ENCODE data around the gene MYMK. TPM values are rescaled to one million over a fixed set of nuclear protein-coding genes. Genes with fewer than 3 reads are reported as not detected.

MYMK gene
- total and polyA plus RNA-seq, 2 of the 13 experiments (the other 11 are each of a cell fraction or from before 2014, with no cell fraction given), result not detected

GRCh38 chr9:133547116-133547515 lies 22.4 kb upstream of the MYMK start:
- Histone ChIP-seq H3K4me1 (ENCODE audit: insufficient read depth, low read length) (0 out of 2 replicates have a peak, but pooled peaks cover under 1% of the 10 kb centered on the region), H3K4me3 (replicated peaks in 1 of 3; ENCODE audit: insufficient read depth in 1 of 3, low read depth in 2 of 3, low read length in 3 of 3) (no peak overlapping the region), H3K9me3 (ENCODE audit: low read length) (no peaks in the 10 kb centered on the region), H3K79me2 (ENCODE audit: insufficient read depth, low read length) (no peaks in the 10 kb centered on the region), H2AFZ (ENCODE audit: low read length) (no peak overlapping the region), H3K4me2 (ENCODE audit: low read depth, low read length) (no peak overlapping the region), H3K36me3 (replicated peaks in 1 of 2; ENCODE audit: control insufficient read depth in 1 of 2, insufficient read depth in 2 of 2, low read length in 2 of 2) (peaks cover 0 to 1% of the 10 kb centered on the region in 2 experiments; a peak in 2 of 5 replicates), H3K9ac (ENCODE audit: insufficient read depth, low read depth, low read length) (no peak overlapping the region), H3K27me3 (ENCODE audit: control insufficient read depth in 1 of 2, insufficient read depth in 2 of 2, low read length in 2 of 2) (no peaks in the 10 kb centered on the region), H3K27ac (ENCODE audit: extremely low read length, insufficient read depth, low read length) (no peak overlapping the region), H4K20me1 (ENCODE audit: insufficient read depth, low read length) (no peaks in the 10 kb centered on the region)
- ChIA-PET POLR2A (no interaction called here), CTCF (ENCODE audit: low intra/inter-chr PET ratio, low total read pairs) (no interaction called here)
- ATAC-seq (no peak), FAIRE-seq (no peak), DNase-seq (ENCODE audit: low spot score) (no peak)
- in situ Hi-C loops (cut with HindIII; ENCODE audit: extremely low pct_ligation_motif_present, low pct_unique_long_range_greater_than_20kb) (loop anchor here (25.0 kb wide), 1 partner anchor 190 kb away; the partner anchor contains the start of gene SARDH), intact Hi-C loops (cut with micrococcal nuclease; ENCODE audit: unreplicated experiment) (no loop called here)
- TF ChIP-seq NFKBIZ (CRISPR knock-in tag; IDR thresholded peaks at IDR 0.05), result no peak
- TF ChIP-seq ZNF18 (CRISPR knock-in tag; IDR thresholded peaks at IDR 0.05; ENCODE audit: insufficient replicate concordance), result no peak
- no peak for TF ChIP-seq TBX3 (IDR thresholded peaks at IDR 0.05; ENCODE audit: borderline replicate concordance)
- no TSS peak for BruUV-seq (replicated peaks)
- WGBS (ENCODE audit: low lambda C conversion rate), result 71% methylated on average over 15 of the region's 15 CpGs

GRCh38 chr9:133546287-133546680 lies 21.5 kb upstream of the MYMK start:
- no peaks in the 10 kb centered on the region for H4K20me1 ChIP-seq (ENCODE audit: insufficient read depth, low read length)
- no peak overlapping the region for H2AFZ ChIP-seq (ENCODE audit: low read length)
- FAIRE-seq, result no peak
- H3K4me2 ChIP-seq (ENCODE audit: low read depth, low read length), result no peak overlapping the region
- intact Hi-C loops (cut with micrococcal nuclease; ENCODE audit: unreplicated experiment), result no loop called here
- no peak overlapping the region for H3K27ac ChIP-seq (ENCODE audit: extremely low read length, insufficient read depth, low read length)
- H3K9me3 ChIP-seq (ENCODE audit: low read length), result no peaks in the 10 kb centered on the region
- DNase-seq (ENCODE audit: low spot score), result no peak
- in situ Hi-C loops (cut with HindIII; ENCODE audit: extremely low pct_ligation_motif_present, low pct_unique_long_range_greater_than_20kb), result loop anchor here (25.0 kb wide), 1 partner anchor 191 kb away; the partner anchor contains the start of gene SARDH
- no peak overlapping the region for H3K4me3 ChIP-seq (replicated peaks in 1 of 3; ENCODE audit: insufficient read depth in 1 of 3, low read depth in 2 of 3, low read length in 3 of 3)
- H3K79me2 ChIP-seq (ENCODE audit: insufficient read depth, low read length), result no peaks in the 10 kb centered on the region
- no peak for ATAC-seq
- no peaks in the 10 kb centered on the region for H3K27me3 ChIP-seq (ENCODE audit: control insufficient read depth in 1 of 2, insufficient read depth in 2 of 2, low read length in 2 of 2)
- POLR2A ChIA-PET, result no interaction called here
- H3K36me3 ChIP-seq (replicated peaks in 1 of 2; ENCODE audit: control insufficient read depth in 1 of 2, insufficient read depth in 2 of 2, low read length in 2 of 2), result peaks cover 0 to 1% of the 10 kb centered on the region in 2 experiments; a peak in 2 of 5 replicates
- no CpG with 5 or more reads among the region's 8 CpGs for WGBS (ENCODE audit: low lambda C conversion rate)
- BruUV-seq (replicated peaks), result no TSS peak
- H3K9ac ChIP-seq (ENCODE audit: insufficient read depth, low read depth, low read length), result no peak overlapping the region
- TF ChIP-seq PAF1 (CRISPR knock-in tag; IDR thresholded peaks at IDR 0.05) (no peak), PPARG (CRISPR knock-in tag; conservative IDR thresholded peaks at IDR 0.05) (peak; percentile 27; the same call in 1 of the 2 replicates)
- H3K4me1 ChIP-seq (ENCODE audit: insufficient read depth, low read length), result no peaks in the 10 kb centered on the region
- CTCF ChIA-PET (ENCODE audit: low intra/inter-chr PET ratio, low total read pairs), result no interaction called here
